Activated CD4-positive, alpha-beta T cell treated with anti-CD3 and anti-CD28 coated beads, Interleukin-2, Interleukin-4, amounts not matched to agents 100 ng/mL and 50 ng/mL, durations not matched to agents 16 hours and 8 hours (primary cell): ENCODE results near the gene ADARB2.
"Not testable (repeated sequence)": the region's sequence is repeated elsewhere in the genome, so short reads cannot be mapped to it uniquely, and the experiment has no call there.

Source experiments
- DNase-seq: peaks from one replicate; pipeline ENCODE4 v3.0.0-alpha.2; 2020; ENCODE audit warnings: low spot score

ADARB2 gene

DNA sequence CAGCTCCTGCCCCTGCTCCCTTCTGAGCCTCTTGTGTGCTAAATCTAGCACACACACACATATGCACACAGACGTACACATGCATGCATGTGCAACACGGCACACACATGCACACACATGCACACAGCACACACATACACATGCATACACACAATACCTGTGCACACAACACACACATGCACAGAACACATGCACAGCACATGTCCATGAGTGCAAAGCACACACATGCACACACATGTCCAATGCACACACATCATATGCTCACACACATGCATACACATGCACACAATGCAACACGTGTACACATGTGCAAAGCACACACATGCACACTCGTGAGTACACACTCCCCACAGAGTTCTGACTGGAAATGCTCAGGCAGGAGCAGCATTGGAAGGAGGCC lies 566.1 kb downstream of the ADARB2 start:
- DNase-seq, result no peak

GRCh38 chr10:1170867-1171180 lies 566.5 kb downstream of the ADARB2 start:
- no peak for DNase-seq

- DNase-seq, result no peak
These were observed 567.1 kb downstream of the ADARB2 start for GRCh38 chr10:1169981-1170866.

DNA sequence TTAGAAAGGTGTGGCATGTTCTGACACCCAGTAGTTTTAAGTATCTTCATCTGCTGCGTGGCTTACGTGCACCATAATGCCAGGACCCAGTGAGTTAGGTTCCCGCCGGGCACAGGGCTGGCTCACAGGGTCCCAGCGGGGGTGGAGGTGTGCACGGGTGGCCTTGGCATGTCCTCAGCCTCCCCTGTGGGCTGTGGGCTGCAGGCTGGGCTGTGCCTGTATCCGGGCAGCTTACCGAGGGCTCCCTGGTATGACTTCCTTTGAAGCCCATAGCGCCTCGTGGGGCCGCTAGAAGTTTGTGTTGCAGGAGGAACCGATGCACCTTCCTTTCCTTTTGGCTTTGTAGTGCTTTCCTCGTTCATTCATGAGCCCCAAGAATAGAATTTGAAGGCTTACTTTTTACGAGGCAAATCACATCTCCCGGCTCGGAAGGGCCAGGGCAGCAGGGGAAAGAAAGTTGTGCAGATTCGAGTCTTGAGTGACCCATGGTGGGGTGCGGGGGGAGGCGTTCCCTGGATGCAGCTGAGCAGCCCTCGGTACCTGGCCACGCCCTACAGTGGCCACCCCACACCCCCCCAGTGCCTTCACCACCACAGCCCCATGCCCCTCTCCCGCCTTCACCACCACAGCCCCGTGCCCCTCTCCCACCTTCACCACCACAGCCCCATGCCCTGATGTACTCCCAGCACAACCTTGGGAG lies 568.0 kb downstream of the ADARB2 start:
- no peak for DNase-seq

DNA sequence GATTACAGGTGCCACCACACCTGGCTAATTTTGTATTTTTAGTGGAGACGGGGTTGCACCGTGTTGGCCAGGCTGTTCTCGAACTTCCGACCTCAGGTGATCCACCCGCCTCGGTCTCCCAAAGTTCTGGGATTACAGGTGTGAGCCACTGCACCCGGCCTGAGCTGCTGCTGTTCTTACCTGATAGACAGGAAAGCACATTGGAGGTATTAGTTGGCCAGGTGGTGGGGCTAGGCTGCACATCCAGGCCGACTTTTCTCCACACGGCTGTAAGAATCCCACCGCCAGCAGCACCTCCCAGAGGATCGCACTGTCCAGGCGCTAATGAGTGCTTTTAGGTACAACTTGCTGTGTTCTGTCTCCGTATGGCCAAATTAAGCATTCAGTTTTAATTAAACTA lies 568.6 kb downstream of the ADARB2 start:
- DNase-seq, result no peak

DNA sequence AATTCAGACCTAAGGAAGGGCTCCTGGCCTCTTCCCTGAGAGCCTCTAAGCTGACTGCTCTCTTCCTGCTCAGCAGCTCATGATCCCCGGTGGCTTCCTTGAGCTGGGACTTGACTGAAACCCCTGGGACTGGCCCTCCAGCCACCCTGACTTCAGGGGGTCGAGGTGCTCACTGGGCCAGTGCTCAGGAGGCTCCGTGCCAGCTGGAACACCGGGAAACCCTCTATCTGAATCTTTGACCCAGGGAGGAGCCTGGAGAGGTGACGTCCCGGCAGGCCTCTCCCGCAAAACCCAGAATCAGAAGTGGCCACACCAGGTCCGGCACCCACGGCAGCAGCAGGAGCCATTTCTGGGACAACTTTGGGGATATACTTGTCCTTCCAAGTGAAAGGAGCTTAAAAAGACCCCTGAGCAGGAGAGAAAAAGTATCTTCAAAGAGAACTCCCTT lies 570.5 kb downstream of the ADARB2 start:
- no peak for DNase-seq

DNA sequence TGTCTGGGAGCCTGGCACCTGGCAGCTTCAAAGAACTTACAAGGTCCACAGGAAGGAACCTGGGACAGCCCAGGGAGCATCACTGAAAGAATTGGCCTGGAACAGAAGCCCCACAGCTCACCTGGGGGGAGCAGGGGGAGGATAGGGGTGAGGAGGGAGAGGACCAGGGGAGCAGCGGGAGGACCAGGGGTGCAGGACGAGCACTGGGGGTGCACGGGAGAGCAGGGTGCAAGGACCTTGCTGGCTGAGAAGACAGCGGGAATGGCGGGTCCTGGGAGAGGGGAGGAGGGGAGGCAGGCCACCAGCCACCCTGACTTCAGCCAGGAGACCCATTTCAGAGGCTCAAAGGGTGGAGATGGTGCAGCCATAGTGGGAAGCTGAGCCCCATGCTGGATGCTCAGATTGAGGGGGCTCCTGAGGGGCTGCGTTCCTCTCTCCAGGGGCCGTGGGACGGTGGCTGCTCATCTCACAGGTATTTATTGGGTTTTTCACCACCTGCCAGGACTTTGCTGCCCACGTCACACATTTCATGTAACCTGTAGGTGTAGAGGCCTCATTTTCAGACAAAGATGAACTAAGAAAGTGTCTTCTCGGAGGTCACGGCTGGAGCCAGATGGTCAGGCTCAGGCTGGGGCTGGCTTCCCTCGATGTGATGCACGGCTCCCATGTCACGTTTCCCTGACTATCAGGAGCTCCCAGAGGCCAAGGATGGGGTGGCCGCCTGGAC lies 571.1 kb downstream of the ADARB2 start:
- no peak for DNase-seq

DNA sequence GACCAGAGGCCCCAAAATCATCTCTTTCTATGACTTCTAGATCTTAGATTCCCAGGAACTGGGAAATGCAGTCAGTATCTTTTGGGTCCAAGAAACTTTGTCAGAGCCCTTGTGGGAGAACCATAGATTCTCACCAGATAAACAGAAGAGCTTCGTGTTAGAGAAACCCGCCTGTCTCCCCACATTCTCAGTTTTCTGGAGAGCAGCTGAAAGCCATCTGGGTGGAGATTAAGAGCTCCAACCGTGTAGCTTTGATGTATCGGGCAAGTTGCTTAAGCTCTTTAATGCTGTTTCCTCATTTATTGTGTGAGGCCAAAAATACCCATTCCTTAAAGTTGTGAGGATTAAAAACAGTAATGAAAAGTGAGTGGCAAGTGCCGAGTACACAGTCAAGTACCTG lies 573.5 kb downstream of the ADARB2 start:
- no peak for DNase-seq

- DNase-seq, result no peak
These were observed 574.1 kb downstream of the ADARB2 start for GRCh38 chr10:1163204-1163660.

DNA sequence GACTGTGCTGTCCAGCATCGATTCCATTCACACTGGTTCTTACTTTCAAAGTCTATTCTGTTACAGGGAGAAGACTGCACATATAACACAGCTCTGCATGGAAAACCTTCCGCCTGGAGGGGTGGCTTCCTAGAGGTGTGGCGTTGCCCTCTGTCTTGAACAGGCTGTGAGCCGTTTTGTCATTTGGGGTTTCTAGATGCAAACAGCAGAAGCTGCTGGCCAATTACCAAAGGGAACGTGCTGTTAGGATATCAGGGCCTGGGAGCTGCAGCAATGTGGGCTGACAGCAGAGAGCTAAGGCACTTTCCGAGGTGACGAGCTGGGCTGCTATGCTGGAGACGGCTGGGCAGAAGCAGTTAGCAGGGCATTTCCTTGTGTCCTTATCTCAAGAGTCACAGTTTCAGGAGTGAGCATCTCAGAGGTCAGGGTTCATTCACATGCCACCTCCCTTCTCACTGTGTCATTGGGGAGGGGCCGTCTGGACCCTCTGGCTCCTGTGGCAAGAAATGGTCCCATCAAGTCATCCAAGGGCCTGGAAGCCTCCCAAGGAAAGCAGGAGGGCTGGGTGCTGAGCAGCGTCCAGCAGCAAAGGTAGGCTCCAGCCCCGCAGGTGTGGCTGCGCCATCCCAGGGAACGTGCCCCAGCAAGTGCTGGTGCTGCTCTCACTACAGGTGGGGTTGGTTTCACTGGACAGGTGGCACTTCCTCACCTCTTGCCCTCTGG lies 574.7 kb downstream of the ADARB2 start:
- DNase-seq, result no peak

DNA sequence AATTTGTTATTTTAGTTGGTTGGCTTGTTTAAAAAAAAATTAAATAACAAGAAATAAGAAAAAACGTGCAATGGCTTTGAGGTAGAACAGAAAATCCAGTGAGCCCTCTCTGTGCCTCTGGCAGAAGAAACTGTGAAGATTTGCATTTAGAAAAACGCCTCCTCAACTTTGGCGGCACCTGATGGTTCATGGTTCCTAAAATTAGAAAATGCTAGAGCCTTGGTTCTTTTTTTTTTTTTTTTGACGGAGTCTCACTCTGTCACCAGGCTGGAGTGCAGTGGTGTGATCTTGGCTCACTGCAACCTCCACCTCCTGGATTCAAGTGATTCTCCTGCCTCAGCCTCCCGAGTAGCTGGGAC lies 576.0 kb downstream of the ADARB2 start:
- DNase-seq, result not testable (repeated sequence)

- DNase-seq, result no peak
These were observed 576.6 kb downstream of the ADARB2 start for GRCh38 chr10:1160561-1161314.

GRCh38 chr10:1159131-1160061 lies 577.9 kb downstream of the ADARB2 start:
- DNase-seq, result no peak

GRCh38 chr10:1158536-1158935 lies 578.8 kb downstream of the ADARB2 start:
- not testable (repeated sequence) for DNase-seq

DNA sequence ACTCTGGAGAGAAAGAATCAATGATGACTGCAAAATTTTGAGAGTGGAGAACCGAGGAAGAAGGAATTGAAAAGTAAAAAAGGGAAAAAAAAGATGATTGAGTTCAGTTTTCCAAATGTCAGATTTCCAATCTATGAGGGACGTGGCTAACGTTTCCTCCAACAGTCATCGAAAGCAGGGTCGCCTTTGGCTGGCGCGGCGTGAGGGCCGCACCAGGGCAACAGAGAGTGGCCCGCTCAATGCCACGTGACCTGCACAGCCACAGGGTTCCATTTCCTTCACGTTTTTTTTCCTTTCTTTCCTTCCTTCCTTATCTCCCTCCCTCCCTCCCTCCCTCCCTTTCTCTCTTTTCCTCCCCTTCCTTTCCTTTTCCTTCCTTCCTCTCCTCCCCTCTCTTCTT lies 579.3 kb downstream of the ADARB2 start:
- no peak for DNase-seq

DNA sequence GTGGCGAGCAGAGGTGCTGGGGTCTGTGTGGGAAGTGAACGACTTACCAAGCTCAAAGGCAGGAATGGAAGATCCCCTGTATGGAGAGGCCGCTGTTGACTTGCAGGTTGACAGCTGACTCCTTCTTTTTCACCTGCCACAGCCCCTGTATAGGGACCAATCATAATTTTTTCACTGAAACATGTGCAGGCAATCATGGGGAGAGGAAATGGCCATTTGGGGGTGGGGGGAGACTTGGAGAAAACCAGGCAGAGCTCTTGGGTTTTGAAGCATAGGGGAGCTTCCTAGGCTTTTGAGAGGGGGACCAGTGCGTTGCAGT lies 579.8 kb downstream of the ADARB2 start:
- DNase-seq, result no peak

DNA sequence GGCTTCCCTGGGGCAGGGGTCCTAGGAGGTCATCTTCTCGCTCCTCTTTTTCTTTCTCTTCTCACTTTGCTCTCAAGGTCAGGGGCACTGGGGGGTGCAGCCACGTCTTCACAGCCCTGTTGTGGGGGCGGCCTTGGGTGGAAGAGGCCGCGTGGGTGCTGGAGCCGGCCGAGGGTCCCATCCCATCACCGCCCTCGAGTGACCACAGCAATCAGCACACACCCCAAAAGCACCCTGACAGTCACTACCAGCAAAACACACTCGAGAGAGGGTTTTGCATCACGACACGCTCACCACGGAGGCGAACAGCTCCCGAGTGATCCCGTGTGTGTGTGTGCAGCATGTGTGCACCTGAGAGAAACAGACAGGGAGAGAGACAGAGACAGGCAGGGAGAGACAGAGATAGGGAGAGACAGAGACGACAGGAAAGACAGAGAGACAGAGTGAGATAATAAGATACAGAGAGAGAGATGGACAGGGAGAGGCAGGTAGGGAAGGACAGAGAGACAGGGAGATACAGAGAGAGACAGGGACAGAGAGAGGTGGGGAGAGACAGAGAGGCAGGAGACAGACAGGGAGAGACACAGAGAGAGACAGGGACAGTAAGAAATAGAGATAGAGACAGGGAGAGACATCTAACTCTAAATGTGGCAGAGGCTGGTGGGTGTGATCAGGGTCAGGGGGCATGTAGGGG lies 580.3 kb downstream of the ADARB2 start:
- no peak for DNase-seq

DNA sequence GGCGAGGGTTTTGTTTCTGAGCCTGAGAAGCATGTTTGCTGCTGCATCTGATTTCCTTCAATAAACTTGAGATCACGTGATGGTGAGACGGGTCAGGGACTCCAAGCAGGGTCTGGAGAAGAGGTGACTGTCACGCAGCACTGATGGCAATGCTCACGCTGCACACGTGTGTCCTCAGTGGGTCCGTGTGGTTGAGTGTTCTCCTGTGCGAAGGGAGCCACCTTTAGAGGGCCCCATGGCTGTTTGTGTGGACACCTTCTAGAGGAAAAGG lies 580.8 kb downstream of the ADARB2 start:
- DNase-seq, result no peak

DNA sequence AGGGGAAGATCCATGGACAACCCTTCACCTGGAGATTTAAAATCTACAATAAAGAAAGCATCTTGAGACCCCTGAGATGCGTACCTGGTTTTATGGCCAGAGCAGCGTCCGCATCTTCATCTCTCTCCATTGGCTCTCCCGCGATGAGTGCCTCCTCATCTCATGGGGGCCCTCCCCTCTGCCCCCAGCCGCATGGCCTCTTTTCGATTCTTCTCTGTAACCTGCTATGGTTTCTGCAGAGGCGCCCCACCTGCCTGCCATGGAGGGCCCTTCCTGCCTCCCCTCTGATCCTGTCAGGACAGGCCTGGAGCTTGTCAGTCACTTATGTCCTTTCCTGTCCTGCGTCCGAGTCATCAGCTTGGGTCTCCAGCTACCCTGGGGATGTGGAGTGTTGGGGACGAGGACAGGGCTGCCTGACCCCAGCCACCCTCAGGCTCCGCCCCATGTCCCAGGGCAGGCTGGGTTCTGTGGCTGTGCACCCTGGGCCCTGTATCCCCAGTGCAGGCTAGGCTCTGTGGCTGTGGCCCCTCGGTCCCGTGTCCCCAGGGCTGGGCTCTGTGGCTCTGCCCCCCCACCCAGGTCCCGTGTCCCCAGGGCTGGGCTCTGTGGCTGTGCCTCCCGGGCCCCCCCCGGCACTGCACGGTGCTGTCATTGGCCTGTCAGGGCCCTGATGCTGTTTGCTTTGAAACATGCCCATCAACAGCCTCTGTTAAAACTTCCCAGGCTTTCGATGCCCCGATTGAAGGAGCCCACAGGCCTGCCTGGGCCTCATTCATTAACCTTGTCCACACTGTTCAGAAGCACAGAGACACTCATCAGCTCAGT lies 581.3 kb downstream of the ADARB2 start:
- no peak for DNase-seq
